ENCODE data around the gene TSC1.

- TF ChIP-seq POLR2A (IDR thresholded peaks at IDR 0.05): no peak
- TF ChIP-seq, protein P1, sequence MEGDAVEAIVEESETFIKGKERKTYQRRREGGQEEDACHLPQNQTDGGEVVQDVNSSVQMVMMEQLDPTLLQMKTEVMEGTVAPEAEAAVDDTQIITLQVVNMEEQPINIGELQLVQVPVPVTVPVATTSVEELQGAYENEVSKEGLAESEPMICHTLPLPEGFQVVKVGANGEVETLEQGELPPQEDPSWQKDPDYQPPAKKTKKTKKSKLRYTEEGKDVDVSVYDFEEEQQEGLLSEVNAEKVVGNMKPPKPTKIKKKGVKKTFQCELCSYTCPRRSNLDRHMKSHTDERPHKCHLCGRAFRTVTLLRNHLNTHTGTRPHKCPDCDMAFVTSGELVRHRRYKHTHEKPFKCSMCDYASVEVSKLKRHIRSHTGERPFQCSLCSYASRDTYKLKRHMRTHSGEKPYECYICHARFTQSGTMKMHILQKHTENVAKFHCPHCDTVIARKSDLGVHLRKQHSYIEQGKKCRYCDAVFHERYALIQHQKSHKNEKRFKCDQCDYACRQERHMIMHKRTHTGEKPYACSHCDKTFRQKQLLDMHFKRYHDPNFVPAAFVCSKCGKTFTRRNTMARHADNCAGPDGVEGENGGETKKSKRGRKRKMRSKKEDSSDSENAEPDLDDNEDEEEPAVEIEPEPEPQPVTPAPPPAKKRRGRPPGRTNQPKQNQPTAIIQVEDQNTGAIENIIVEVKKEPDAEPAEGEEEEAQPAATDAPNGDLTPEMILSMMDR (IDR thresholded peaks at IDR 0.05): no peak
These were observed 50.1 kb downstream of the TSC1 start for GRCh38 chr9:132894346-132894745.
